PC-9 (cell line): ENCODE data around the gene ARFGAP3.
"Not testable (repeated sequence)": the region's sequence is repeated elsewhere in the genome, so short reads cannot be mapped to it uniquely, and the experiment has no call there.

Experiments
- CTCF ChIP-seq: fragments of 200-600 bp; sonication (generic); conservative IDR thresholded peaks from 2 replicates; pipeline ENCODE4 v1.6.1; 2017; ENCODE audit warnings: mixed run types, antibody characterized with exemption, mild to moderate bottlenecking, moderate library complexity
- EZH2 ChIP-seq: fragments of 200-600 bp; sonication (generic); IDR thresholded peaks from 2 replicates; pipeline ENCODE4 v1.8.0; 2017; ENCODE audit warnings: antibody characterized with exemption, low read depth

DNA sequence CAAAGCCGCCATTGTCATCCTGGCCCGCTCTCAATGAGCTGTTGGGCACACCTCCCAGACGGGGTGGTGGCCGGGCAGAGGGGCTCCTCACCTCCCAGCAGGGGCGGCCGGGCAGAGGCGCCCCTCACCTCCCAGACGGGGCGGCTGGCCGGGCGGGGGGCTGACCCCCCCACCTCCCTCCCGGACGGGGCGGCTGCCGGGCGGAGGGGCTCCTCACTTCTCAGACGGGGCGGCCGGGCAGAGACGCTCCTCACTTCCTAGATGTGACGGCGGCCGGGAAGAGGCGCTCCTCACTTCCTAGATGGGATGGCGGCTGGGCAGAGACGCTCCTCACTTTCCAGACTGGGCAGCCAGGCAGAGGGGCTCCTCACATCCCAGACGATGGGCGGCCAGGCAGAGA, 106.7 kb downstream of the ARFGAP3 start:
- TF ChIP-seq CTCF, EZH2: not testable (repeated sequence)
